AG09319 (cell line): ENCODE data around the gene NELL1.

Source experiments
- DNase-seq: peaks from one replicate; pipeline ENCODE4 v3.0.0-alpha.2; 2010; ENCODE audit warnings: low read depth; ENCODE audit errors: extremely low read depth
- CTCF ChIP-seq: IDR thresholded peaks from 2 replicates; pipeline ENCODE4 v1.5.1; 2011; ENCODE audit warnings: low read depth, mild to moderate bottlenecking, inconsistent platforms, low read length, moderate library complexity

Gene NELL1

GRCh38 chr11:20644360-20644759, 25.0 kb upstream of the NELL1 start:
- no peak for DNase-seq
- no peak for TF ChIP-seq CTCF

GRCh38 chr11:20647976-20648565, 21.3 kb upstream of the NELL1 start:
- peak; percentile 89 for TF ChIP-seq CTCF
- DNase-seq: peak; percentile 7

GRCh38 chr11:20652150-20652806, 17.1 kb upstream of the NELL1 start:
- DNase-seq: no peak
- TF ChIP-seq CTCF: no peak

- DNase-seq: no peak
- TF ChIP-seq CTCF: no peak
Observed at GRCh38 chr11:20654038-20654437, 15.3 kb upstream of the NELL1 start.

GRCh38 chr11:20656901-20657300, 12.5 kb upstream of the NELL1 start:
- DNase-seq: no peak
- no peak for TF ChIP-seq CTCF

GRCh38 chr11:20658135-20658534, 11.3 kb upstream of the NELL1 start:
- DNase-seq: no peak
- TF ChIP-seq CTCF: no peak

GRCh38 chr11:20661445-20661844, 7.9 kb upstream of the NELL1 start:
- TF ChIP-seq CTCF: no peak
- no peak for DNase-seq
